GM23338 (cell line): Measurements from ENCODE around the gene CSGALNACT2. TPM values are rescaled to one million over a fixed set of nuclear protein-coding genes. Genes with fewer than 3 reads are reported as not detected.

Source experiments
- ATAC-seq: fragments of 200-7000 bp; cut with Tn5 transposase; 3 replicates; pipeline ENCODE4 v1.9.1; 2020
- DNase-seq: peaks from one replicate; pipeline ENCODE4 v3.0.0-alpha.2; 2015; ENCODE audit warnings: low spot score
- H2AFZ ChIP-seq: fragments of 200-600 bp; sonication (generic); 2 replicates; pipeline ENCODE4 v1.8.0; 2016; ENCODE audit warnings: antibody characterized with exemption, mild to moderate bottlenecking, moderate library complexity
- H3F3A ChIP-seq: fragments of 200-600 bp; sonication (generic); replicated peaks from 2 replicates; pipeline ENCODE4 v1.8.0; 2017; ENCODE audit warnings: antibody characterized with exemption, mixed run types, low read depth
- H3K27ac ChIP-seq: fragments of 200-600 bp; sonication (generic); 2 replicates; pipeline ENCODE4 v1.6.1; 2016; ENCODE audit warnings: low read depth
- H3K27me3 ChIP-seq: fragments of 200-600 bp; sonication (generic); 2 replicates; pipeline ENCODE4 v1.8.0; 2016; ENCODE audit warnings: mild to moderate bottlenecking, mixed run types, moderate library complexity; ENCODE audit not compliant: insufficient read depth
- H3K36me3 ChIP-seq: fragments of 200-600 bp; sonication (generic); 2 replicates; pipeline ENCODE4 v1.8.0; 2016; ENCODE audit warnings: mild to moderate bottlenecking; ENCODE audit not compliant: insufficient read depth
- H3K4me1 ChIP-seq: fragments of 200-600 bp; sonication (generic); 2 replicates; pipeline ENCODE4 v1.8.0; 2016; ENCODE audit warnings: mild to moderate bottlenecking, moderate library complexity; ENCODE audit not compliant: insufficient read depth
- H3K4me2 ChIP-seq: fragments of 200-600 bp; sonication (generic); 2 replicates; pipeline ENCODE4 v1.7.1; 2017; ENCODE audit warnings: mixed run types
- H3K4me3 ChIP-seq: fragments of 200-600 bp; sonication (generic); 2 replicates; pipeline ENCODE4 v1.6.1; 2016; ENCODE audit warnings: mixed run types
- H3K79me2 ChIP-seq: fragments of 200-600 bp; sonication (generic); replicated peaks from 2 replicates; pipeline ENCODE4 v1.8.0; 2017; ENCODE audit warnings: mild to moderate bottlenecking; ENCODE audit not compliant: insufficient read depth
- H3K9me2 ChIP-seq: fragments of 200-600 bp; sonication (generic); 2 replicates; pipeline ENCODE4 v1.8.0; 2017; ENCODE audit not compliant: insufficient read depth
- H4K20me1 ChIP-seq: fragments of 200-600 bp; sonication (generic); replicated peaks from 2 replicates; pipeline ENCODE4 v1.8.0; 2017; ENCODE audit warnings: mild to moderate bottlenecking; ENCODE audit not compliant: insufficient read depth
- H3K27ac Mint-ChIP-seq: 2 replicates; pipeline ENCODE4 v1.8.0; 2020; ENCODE audit warnings: inconsistent platforms, mild to moderate bottlenecking, moderate library complexity, mixed read lengths
- H3K27me3 Mint-ChIP-seq: 3 replicates; pipeline ENCODE4 v1.8.0; 2022; ENCODE audit warnings: low read depth, mild to moderate bottlenecking, moderate library complexity, mixed read lengths, inconsistent platforms; ENCODE audit not compliant: insufficient read depth, poor library complexity
- H3K36me3 Mint-ChIP-seq: 3 replicates; pipeline ENCODE4 v1.8.0; 2021; ENCODE audit warnings: low read depth, mild to moderate bottlenecking, inconsistent platforms, moderate library complexity, mixed read lengths
- H3K4me1 Mint-ChIP-seq: 3 replicates; pipeline ENCODE4 v1.8.0; 2020; ENCODE audit warnings: mild to moderate bottlenecking, inconsistent platforms, mixed read lengths
- H3K4me3 Mint-ChIP-seq: 3 replicates; pipeline ENCODE4 v1.8.0; 2021; ENCODE audit warnings: moderate library complexity, mild to moderate bottlenecking, inconsistent platforms, mixed read lengths
- H3K9me3 Mint-ChIP-seq: 3 replicates; pipeline ENCODE4 v1.8.0; 2020; ENCODE audit warnings: moderate library complexity, mild to moderate bottlenecking, inconsistent platforms, mixed read lengths
- EZH2 ChIP-seq: fragments of 200-600 bp; sonication (generic); IDR thresholded peaks from one replicate; pipeline ENCODE4 v1.8.0; 2017; ENCODE audit warnings: antibody characterized with exemption, mild to moderate bottlenecking, low read depth; ENCODE audit not compliant: unreplicated experiment
- EZH2phosphoT487 ChIP-seq: fragments of 200-600 bp; sonication (generic); IDR thresholded peaks from one replicate; pipeline ENCODE4 v1.8.1; 2018; ENCODE audit warnings: antibody characterized with exemption; ENCODE audit not compliant: unreplicated experiment
- JUNB ChIP-seq: IDR thresholded peaks from one replicate; pipeline ENCODE4 v1.6.1; 2016; ENCODE audit warnings: antibody characterized with exemption; ENCODE audit not compliant: unreplicated experiment
- NANOG ChIP-seq: IDR thresholded peaks from 2 replicates; pipeline ENCODE4 v1.6.1; 2016; ENCODE audit warnings: antibody characterized with exemption, borderline replicate concordance
- POLR2AphosphoS5 ChIP-seq: IDR thresholded peaks from 2 replicates; pipeline ENCODE4 v1.6.1; 2016; ENCODE audit warnings: antibody characterized with exemption, low read depth
- ZNF114 ChIP-seq: fragments of 250-450 bp; sonication (Bioruptor Pico); IDR thresholded peaks from 2 replicates; pipeline ENCODE4 v1.5.0; 2020; ENCODE audit warnings: mild to moderate bottlenecking, moderate library complexity
- ZNF331 ChIP-seq: fragments of 250-450 bp; sonication (Bioruptor Pico); IDR thresholded peaks from 2 replicates; pipeline ENCODE4 v1.5.0; 2020; ENCODE audit warnings: low read depth, mild to moderate bottlenecking, moderate library complexity
- polyA plus RNA-seq: library from polyadenylated mRNA; unstranded; fragments of >200 nt; fragmentation: Nextera tagmentation; extraction: Ambion mirVana; gene quantifications from 2 replicates; pipeline ENCODE4 v1.2.1, GENCODE V29; 2016
- total RNA-seq: library from RNA; depleted of rRNA; stranded (reverse); fragments of >200 nt; shearing (Covaris generic); gene quantifications from 2 replicates; pipeline ENCODE4 v1.2.3, GENCODE V29; 2014
- TF ChIP-seq, protein P1 (sequence below): IDR thresholded peaks from 2 replicates; pipeline ENCODE4 v1.6.1; 2016; ENCODE audit warnings: antibody characterized with exemption
- TF ChIP-seq, protein P2 (sequence below): fragments of 250-450 bp; sonication (Bioruptor Pico); IDR thresholded peaks from 2 replicates; pipeline ENCODE4 v1.5.0; 2020; ENCODE audit warnings: mild to moderate bottlenecking, moderate library complexity
- TF ChIP-seq, protein P3 (sequence below), 2 experiments: fragments of 200-600 bp in 1 of 2; sonication (generic) in 1 of 2; conservative IDR thresholded peaks; 2 replicates each; pipeline versions ENCODE4 v1.5.1 to v1.6.1; 2016 to 2017; ENCODE audit warnings: antibody characterized with exemption in 2 of 2, low read depth in 2 of 2, mild to moderate bottlenecking in 2 of 2, moderate library complexity in 1 of 2

The CSGALNACT2 gene
- total and polyA plus RNA-seq, 2 experiments from 2014 or later = 3.0 to 4.6 TPM

DNA sequence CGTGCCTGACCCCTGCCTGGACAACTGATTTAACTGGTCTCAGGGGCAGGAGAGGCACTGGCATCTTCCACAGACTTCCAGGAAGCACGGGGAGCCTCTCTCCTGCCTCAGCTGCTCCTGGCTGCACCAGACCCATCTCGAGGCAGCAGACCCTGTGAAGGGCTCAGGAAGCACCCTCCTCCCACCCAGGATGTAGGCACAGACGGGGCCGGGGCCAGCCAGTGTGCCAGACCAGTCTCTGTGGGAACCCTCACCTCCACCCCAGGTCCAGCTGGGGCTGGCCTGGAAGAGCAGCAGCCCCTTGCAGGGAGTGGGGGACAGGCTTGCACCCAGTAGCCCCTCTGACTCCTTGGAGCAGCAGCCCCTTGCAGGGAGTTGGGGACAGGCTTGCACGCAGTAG is 72.3 kb downstream of the CSGALNACT2 start:
- Mint-ChIP-seq H3K36me3 (no peaks in the 10 kb centered on the region), H3K27me3 (peaks cover 9% of the 10 kb centered on the region), H3K9me3 (no peaks in the 10 kb centered on the region), H3K4me3 (no peak overlapping the region), H3K27ac (no peak overlapping the region), H3K4me1 (peaks cover under 1% of the 10 kb centered on the region; the same call in 2 of the 3 replicates)
- no peak for DNase-seq
- H3K4me2 ChIP-seq = no peak overlapping the region
- H3K79me2 ChIP-seq = no peaks in the 10 kb centered on the region
- H3K9me2 ChIP-seq = no peaks in the 10 kb centered on the region
- H3K27ac ChIP-seq = no peak overlapping the region
- H2AFZ ChIP-seq = no peak overlapping the region
- no peak overlapping the region for H3K4me3 ChIP-seq
- ATAC-seq = no peak
- H3K36me3 ChIP-seq = no peaks in the 10 kb centered on the region
- no peaks in the 10 kb centered on the region for H4K20me1 ChIP-seq
- H3K27me3 ChIP-seq = no peaks in the 10 kb centered on the region
- TF ChIP-seq, protein P1, sequence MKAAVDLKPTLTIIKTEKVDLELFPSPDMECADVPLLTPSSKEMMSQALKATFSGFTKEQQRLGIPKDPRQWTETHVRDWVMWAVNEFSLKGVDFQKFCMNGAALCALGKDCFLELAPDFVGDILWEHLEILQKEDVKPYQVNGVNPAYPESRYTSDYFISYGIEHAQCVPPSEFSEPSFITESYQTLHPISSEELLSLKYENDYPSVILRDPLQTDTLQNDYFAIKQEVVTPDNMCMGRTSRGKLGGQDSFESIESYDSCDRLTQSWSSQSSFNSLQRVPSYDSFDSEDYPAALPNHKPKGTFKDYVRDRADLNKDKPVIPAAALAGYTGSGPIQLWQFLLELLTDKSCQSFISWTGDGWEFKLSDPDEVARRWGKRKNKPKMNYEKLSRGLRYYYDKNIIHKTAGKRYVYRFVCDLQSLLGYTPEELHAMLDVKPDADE = no peak
- no peak for TF ChIP-seq POLR2AphosphoS5
- no peaks in the 10 kb centered on the region for H3K4me1 ChIP-seq
- H3F3A ChIP-seq = no peaks in the 10 kb centered on the region

DNA sequence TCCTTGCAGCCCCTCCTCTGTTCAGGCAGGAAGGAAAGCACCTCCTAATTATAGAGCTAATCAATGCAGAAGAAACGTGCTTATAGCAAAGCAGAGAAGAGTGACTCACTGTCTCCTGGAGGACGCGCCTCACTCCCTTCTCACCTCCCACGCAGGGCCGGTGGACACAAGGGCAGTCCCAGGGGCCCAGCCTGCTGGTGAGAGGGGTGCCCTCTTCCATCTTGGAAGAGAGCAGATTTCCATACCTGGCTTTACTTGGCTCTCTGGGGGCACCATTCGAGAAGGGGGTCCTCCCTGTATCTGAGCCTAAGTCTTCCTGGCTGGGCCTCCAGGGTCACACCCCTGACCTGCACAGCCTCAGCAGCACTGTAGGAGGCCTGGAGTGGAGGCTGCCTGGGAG is 72.8 kb downstream of the CSGALNACT2 start:
- no peak for ATAC-seq
- Mint-ChIP-seq H3K36me3 (no peaks in the 10 kb centered on the region), H3K9me3 (no peaks in the 10 kb centered on the region), H3K27ac (no peak overlapping the region), H3K27me3 (peaks cover 11% of the 10 kb centered on the region), H3K4me3 (no peak overlapping the region), H3K4me1 (peaks cover 2% of the 10 kb centered on the region; the same call in 2 of the 3 replicates)
- no peak overlapping the region for H3K4me2 ChIP-seq
- no peaks in the 10 kb centered on the region for H3K27me3 ChIP-seq
- no peaks in the 10 kb centered on the region for H3K9me2 ChIP-seq
- no peak for TF ChIP-seq ZNF331 (CRISPR knock-in tag)
- no peak for TF ChIP-seq JUNB
- TF ChIP-seq, protein P2, sequence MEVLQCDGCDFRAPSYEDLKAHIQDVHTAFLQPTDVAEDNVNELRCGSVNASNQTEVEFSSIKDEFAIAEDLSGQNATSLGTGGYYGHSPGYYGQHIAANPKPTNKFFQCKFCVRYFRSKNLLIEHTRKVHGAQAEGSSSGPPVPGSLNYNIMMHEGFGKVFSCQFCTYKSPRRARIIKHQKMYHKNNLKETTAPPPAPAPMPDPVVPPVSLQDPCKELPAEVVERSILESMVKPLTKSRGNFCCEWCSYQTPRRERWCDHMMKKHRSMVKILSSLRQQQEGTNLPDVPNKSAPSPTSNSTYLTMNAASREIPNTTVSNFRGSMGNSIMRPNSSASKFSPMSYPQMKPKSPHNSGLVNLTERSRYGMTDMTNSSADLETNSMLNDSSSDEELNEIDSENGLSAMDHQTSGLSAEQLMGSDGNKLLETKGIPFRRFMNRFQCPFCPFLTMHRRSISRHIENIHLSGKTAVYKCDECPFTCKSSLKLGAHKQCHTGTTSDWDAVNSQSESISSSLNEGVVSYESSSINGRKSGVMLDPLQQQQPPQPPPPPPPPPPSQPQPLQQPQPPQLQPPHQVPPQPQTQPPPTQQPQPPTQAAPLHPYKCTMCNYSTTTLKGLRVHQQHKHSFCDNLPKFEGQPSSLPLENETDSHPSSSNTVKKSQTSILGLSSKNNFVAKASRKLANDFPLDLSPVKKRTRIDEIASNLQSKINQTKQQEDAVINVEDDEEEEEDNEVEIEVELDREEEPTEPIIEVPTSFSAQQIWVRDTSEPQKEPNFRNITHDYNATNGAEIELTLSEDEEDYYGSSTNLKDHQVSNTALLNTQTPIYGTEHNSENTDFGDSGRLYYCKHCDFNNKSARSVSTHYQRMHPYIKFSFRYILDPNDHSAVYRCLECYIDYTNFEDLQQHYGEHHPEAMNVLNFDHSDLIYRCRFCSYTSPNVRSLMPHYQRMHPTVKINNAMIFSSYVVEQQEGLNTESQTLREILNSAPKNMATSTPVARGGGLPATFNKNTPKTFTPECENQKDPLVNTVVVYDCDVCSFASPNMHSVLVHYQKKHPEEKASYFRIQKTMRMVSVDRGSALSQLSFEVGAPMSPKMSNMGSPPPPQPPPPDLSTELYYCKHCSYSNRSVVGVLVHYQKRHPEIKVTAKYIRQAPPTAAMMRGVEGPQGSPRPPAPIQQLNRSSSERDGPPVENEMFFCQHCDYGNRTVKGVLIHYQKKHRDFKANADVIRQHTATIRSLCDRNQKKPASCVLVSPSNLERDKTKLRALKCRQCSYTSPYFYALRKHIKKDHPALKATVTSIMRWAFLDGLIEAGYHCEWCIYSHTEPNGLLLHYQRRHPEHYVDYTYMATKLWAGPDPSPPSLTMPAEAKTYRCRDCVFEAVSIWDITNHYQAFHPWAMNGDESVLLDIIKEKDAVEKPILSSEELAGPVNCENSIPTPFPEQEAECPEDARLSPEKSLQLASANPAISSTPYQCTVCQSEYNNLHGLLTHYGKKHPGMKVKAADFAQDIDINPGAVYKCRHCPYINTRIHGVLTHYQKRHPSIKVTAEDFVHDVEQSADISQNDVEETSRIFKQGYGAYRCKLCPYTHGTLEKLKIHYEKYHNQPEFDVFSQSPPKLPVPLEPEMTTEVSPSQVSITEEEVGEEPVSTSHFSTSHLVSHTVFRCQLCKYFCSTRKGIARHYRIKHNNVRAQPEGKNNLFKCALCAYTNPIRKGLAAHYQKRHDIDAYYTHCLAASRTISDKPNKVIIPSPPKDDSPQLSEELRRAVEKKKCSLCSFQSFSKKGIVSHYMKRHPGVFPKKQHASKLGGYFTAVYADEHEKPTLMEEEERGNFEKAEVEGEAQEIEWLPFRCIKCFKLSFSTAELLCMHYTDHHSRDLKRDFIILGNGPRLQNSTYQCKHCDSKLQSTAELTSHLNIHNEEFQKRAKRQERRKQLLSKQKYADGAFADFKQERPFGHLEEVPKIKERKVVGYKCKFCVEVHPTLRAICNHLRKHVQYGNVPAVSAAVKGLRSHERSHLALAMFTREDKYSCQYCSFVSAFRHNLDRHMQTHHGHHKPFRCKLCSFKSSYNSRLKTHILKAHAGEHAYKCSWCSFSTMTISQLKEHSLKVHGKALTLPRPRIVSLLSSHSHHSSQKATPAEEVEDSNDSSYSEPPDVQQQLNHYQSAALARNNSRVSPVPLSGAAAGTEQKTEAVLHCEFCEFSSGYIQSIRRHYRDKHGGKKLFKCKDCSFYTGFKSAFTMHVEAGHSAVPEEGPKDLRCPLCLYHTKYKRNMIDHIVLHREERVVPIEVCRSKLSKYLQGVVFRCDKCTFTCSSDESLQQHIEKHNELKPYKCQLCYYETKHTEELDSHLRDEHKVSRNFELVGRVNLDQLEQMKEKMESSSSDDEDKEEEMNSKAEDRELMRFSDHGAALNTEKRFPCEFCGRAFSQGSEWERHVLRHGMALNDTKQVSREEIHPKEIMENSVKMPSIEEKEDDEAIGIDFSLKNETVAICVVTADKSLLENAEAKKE (CRISPR knock-in tag) = no peak
- TF ChIP-seq, protein P3, sequence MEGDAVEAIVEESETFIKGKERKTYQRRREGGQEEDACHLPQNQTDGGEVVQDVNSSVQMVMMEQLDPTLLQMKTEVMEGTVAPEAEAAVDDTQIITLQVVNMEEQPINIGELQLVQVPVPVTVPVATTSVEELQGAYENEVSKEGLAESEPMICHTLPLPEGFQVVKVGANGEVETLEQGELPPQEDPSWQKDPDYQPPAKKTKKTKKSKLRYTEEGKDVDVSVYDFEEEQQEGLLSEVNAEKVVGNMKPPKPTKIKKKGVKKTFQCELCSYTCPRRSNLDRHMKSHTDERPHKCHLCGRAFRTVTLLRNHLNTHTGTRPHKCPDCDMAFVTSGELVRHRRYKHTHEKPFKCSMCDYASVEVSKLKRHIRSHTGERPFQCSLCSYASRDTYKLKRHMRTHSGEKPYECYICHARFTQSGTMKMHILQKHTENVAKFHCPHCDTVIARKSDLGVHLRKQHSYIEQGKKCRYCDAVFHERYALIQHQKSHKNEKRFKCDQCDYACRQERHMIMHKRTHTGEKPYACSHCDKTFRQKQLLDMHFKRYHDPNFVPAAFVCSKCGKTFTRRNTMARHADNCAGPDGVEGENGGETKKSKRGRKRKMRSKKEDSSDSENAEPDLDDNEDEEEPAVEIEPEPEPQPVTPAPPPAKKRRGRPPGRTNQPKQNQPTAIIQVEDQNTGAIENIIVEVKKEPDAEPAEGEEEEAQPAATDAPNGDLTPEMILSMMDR (conservative IDR thresholded peaks at IDR 0.05; ENCODE audit: low read depth in 2 of 2) = no peak
- no peak for TF ChIP-seq EZH2
- TF ChIP-seq ZNF114 = no peak
- TF ChIP-seq POLR2AphosphoS5 = no peak
- TF ChIP-seq EZH2phosphoT487 = no peak
- no peak for TF ChIP-seq NANOG
- no peak for DNase-seq
- H3K79me2 ChIP-seq = no peaks in the 10 kb centered on the region
- H3F3A ChIP-seq = no peaks in the 10 kb centered on the region
- H3K4me1 ChIP-seq = no peaks in the 10 kb centered on the region
- H3K4me3 ChIP-seq = no peak overlapping the region
- no peaks in the 10 kb centered on the region for H3K36me3 ChIP-seq
- H2AFZ ChIP-seq = no peak overlapping the region
- H3K27ac ChIP-seq = no peak overlapping the region
- H4K20me1 ChIP-seq = no peaks in the 10 kb centered on the region
